Lower leg skin (tissue), 3 donors: ENCODE results near the gene NPR2.

Experiments used
- CTCF ChIP-seq, 3 donors: fragments of 450-650 bp; IDR thresholded peaks; one replicate each; pipeline ENCODE4 v1.5.1; 2016; ENCODE audit warnings: antibody characterized with exemption in 3 of 3, mild to moderate bottlenecking in 3 of 3, moderate library complexity in 2 of 3
- POLR2A ChIP-seq, 2 donors: fragments of 450-650 bp; IDR thresholded peaks; one replicate each; pipeline ENCODE4 v1.6.1; 2016 to 2017; ENCODE audit warnings: antibody characterized with exemption in 2 of 2, mild to moderate bottlenecking in 1 of 2, moderate library complexity in 1 of 2

- TF ChIP-seq CTCF (IDR thresholded peaks at IDR 0.05), result no peak
- TF ChIP-seq POLR2A (IDR thresholded peaks at IDR 0.05), result no peak
These were observed 50.8 kb downstream of the NPR2 start for GRCh38 chr9:35842020-35842745.
